ENCODE data around the gene RARS2.
"Not testable (repeated sequence)": the region's sequence is repeated elsewhere in the genome, so short reads cannot be mapped to it uniquely, and the experiment has no call there.

The RARS2 gene

GRCh38 chr6:87489326-87489725 lies 100.5 kb downstream of the RARS2 start:
- not testable (repeated sequence) for DNase-seq

GRCh38 chr6:87487555-87487954 lies 102.2 kb downstream of the RARS2 start:
- DNase-seq = no peak

GRCh38 chr6:87484491-87484890 lies 105.3 kb downstream of the RARS2 start:
- DNase-seq = no peak

GRCh38 chr6:87483929-87484328 lies 105.9 kb downstream of the RARS2 start:
- no peak for DNase-seq

GRCh38 chr6:87482366-87482765 lies 107.4 kb downstream of the RARS2 start:
- DNase-seq = no peak

GRCh38 chr6:87481931-87482330 lies 107.9 kb downstream of the RARS2 start:
- DNase-seq = no peak

GRCh38 chr6:87473419-87473903 lies 116.3 kb downstream of the RARS2 start:
- no peak for DNase-seq

- peak; percentile 77 for DNase-seq
Measured at GRCh38 chr6:87472525-87473418, 117.0 kb downstream of the RARS2 start, which contains the start of gene SLC35A1. Gene SLC35A1, plus strand, starts transcription at chr6:87472974. Its CDS starts 30 bp downstream, at chr6:87473004.

- no peak for DNase-seq
Measured at GRCh38 chr6:87465051-87465450, 124.7 kb downstream of the RARS2 start.
